A673 (cell line): ENCODE data around the gene ZDHHC8. TPM values are rescaled to one million over a fixed set of nuclear protein-coding genes. Genes with fewer than 3 reads are reported as not detected.

ENCODE experiments used
- BruUV-seq: library from RNA; stranded (reverse); fragments of 400-500 nt; replicated peaks from 2 replicates; lab custom pipeline; 2021; lab: Mats Ljungman, UMichigan
- CTCF ChIA-PET: fragments of 300-600 bp; sonication (Branson Sonifier 250); formaldehyde crosslinking; loops from one replicate; lab custom pipeline; 2022; ENCODE audit warnings: antibody characterized with exemption; lab: Charles Lee
- POLR2A ChIA-PET: fragments of 300-600 bp; sonication (Branson Sonifier 250); formaldehyde crosslinking; loops from one replicate; lab custom pipeline; 2022; ENCODE audit warnings: antibody characterized with exemption; ENCODE audit not compliant: low non-redundant PET; lab: Charles Lee
- DNase-seq: peaks from one replicate; pipeline ENCODE4 v3.0.0-alpha.2; 2015; ENCODE audit warnings: low spot score
- H3K27ac ChIP-seq: fragments of 200-600 bp; sonication (generic); 2 replicates; pipeline ENCODE4 v1.5.1; 2016; ENCODE audit warnings: mixed run types, low read depth, mild to moderate bottlenecking, mixed read lengths, antibody characterized with exemption, low read length; ENCODE audit not compliant: poor library complexity, severe bottlenecking
- H3K27me3 ChIP-seq: fragments of 200-600 bp; sonication (generic); replicated peaks from 2 replicates; pipeline ENCODE4 v1.6.1; 2017; ENCODE audit warnings: mixed run types, low read depth, mild to moderate bottlenecking, mixed read lengths, antibody characterized with exemption, low read length; ENCODE audit not compliant: insufficient read depth, poor library complexity
- H3K36me3 ChIP-seq: fragments of 200-600 bp; sonication (generic); 2 replicates; pipeline ENCODE4 v1.6.1; 2016; ENCODE audit warnings: mixed run types, mild to moderate bottlenecking, mixed read lengths, antibody characterized with exemption, low read length; ENCODE audit not compliant: insufficient read depth, poor library complexity, severe bottlenecking
- H3K4me1 ChIP-seq: fragments of 200-600 bp; sonication (generic); 2 replicates; pipeline ENCODE4 v1.6.1; 2017; ENCODE audit warnings: mixed run types, mild to moderate bottlenecking, mixed read lengths, antibody characterized with exemption, low read length; ENCODE audit not compliant: insufficient read depth, poor library complexity, severe bottlenecking
- H3K4me3 ChIP-seq: fragments of 200-600 bp; sonication (generic); 2 replicates; pipeline ENCODE4 v1.5.1; 2016; ENCODE audit warnings: low read depth, mixed run types, mild to moderate bottlenecking, mixed read lengths, low read length; ENCODE audit not compliant: poor library complexity, severe bottlenecking
- H3K9me3 ChIP-seq: fragments of 200-600 bp; sonication (generic); 2 replicates; pipeline ENCODE4 v1.6.1; 2016; ENCODE audit warnings: mixed run types, low read depth, mild to moderate bottlenecking, mixed read lengths, antibody characterized with exemption, low read length; ENCODE audit not compliant: poor library complexity, severe bottlenecking
- EZH2 ChIP-seq: fragments of 200-600 bp; sonication (generic); IDR thresholded peaks from 2 replicates; pipeline ENCODE4 v1.6.1; 2017; ENCODE audit warnings: borderline replicate concordance, low read depth, mild to moderate bottlenecking, mixed read lengths, antibody characterized with exemption, low read length; ENCODE audit not compliant: poor library complexity, severe bottlenecking
- intact Hi-C: fragments of 100-400 bp; cut with micrococcal nuclease; formaldehyde crosslinking; loops from one replicate; pipeline ENCODE4 v1.10.0; 2022; ENCODE audit not compliant: unreplicated experiment
- total RNA-seq: library from RNA; stranded (reverse); gene quantifications from 2 replicates; pipeline ENCODE4 v1.2.3, GENCODE V29; 2021
- TF ChIP-seq, protein P1 (sequence below): fragments of 300-800, 200-600 bp; sonication (generic); conservative IDR thresholded peaks from 2 replicates; pipeline ENCODE4 v1.5.1; 2017; ENCODE audit warnings: low read depth, mild to moderate bottlenecking, antibody characterized with exemption, low read length, moderate library complexity, mixed read lengths

Gene ZDHHC8
- total RNA-seq, 1 experiment from 2014 or later = 58.8 TPM

DNA sequence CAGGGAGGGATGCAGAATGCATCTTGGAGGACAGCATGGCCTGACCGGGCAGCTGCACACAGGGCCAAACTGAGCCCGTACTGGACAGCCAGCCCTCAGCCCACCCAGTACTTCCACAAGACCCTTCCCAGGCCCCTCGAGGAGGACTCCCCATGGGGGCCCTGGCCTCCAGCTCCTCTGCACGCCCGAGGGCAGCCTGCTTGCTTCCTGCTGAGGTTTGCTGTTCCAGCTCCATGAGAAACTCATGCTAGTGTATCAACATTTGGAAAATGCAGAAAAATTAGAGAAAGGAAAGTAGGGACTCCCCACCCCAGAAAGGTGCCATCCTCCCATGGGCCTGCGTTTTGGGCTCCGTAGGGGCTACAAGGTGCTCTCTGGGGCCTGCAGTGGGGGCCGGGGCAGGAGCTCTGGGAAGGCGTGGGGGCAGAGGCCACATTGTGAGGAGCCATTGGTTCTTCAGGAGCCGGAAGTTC lies 40.6 kb downstream of the ZDHHC8 start:
- H3K27me3 ChIP-seq = no peaks in the 10 kb centered on the region
- intact Hi-C loops = no loop called here
- ChIA-PET CTCF (no interaction called here), POLR2A (no interaction called here)
- H3K27ac ChIP-seq = no peak overlapping the region
- no peaks in the 10 kb centered on the region for H3K36me3 ChIP-seq
- H3K4me1 ChIP-seq = no peaks in the 10 kb centered on the region
- no peak for TF ChIP-seq EZH2
- TF ChIP-seq, protein P1, sequence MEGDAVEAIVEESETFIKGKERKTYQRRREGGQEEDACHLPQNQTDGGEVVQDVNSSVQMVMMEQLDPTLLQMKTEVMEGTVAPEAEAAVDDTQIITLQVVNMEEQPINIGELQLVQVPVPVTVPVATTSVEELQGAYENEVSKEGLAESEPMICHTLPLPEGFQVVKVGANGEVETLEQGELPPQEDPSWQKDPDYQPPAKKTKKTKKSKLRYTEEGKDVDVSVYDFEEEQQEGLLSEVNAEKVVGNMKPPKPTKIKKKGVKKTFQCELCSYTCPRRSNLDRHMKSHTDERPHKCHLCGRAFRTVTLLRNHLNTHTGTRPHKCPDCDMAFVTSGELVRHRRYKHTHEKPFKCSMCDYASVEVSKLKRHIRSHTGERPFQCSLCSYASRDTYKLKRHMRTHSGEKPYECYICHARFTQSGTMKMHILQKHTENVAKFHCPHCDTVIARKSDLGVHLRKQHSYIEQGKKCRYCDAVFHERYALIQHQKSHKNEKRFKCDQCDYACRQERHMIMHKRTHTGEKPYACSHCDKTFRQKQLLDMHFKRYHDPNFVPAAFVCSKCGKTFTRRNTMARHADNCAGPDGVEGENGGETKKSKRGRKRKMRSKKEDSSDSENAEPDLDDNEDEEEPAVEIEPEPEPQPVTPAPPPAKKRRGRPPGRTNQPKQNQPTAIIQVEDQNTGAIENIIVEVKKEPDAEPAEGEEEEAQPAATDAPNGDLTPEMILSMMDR = no peak
- BruUV-seq = no TSS peak
- no peaks in the 10 kb centered on the region for H3K9me3 ChIP-seq
- H3K4me3 ChIP-seq = no peak overlapping the region
- no peak for DNase-seq

DNA sequence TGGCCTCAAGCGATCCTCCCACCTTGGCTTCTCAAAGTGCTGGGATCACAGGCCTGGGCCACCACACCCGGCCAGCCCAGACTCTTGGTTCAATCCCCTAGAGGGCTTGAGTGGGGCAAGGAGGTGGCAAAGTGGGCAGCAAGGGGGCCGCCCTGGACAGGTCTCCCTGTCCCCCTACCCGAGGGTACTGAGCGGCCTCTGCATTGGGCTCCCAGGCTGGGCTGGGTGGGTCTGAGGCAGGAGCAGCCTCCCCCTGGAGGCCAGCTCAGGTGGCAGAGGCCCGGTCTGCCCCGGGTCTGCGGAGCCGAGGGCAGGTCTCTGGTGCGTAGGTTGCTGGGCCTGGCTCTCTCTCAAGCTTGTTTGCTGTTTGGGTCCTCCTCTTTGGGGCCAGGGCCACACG lies 41.6 kb downstream of the ZDHHC8 start:
- Histone ChIP-seq H3K9me3 (no peaks in the 10 kb centered on the region), H3K36me3 (no peaks in the 10 kb centered on the region), H3K27ac (no peak overlapping the region), H3K27me3 (no peaks in the 10 kb centered on the region), H3K4me3 (no peak overlapping the region), H3K4me1 (no peaks in the 10 kb centered on the region)
- no peak for TF ChIP-seq EZH2
- TF ChIP-seq, protein P1 = no peak
- intact Hi-C loops = no loop called here
- CTCF ChIA-PET = no interaction called here
- no peak for DNase-seq
- no TSS peak for BruUV-seq
- POLR2A ChIA-PET = no interaction called here

DNA sequence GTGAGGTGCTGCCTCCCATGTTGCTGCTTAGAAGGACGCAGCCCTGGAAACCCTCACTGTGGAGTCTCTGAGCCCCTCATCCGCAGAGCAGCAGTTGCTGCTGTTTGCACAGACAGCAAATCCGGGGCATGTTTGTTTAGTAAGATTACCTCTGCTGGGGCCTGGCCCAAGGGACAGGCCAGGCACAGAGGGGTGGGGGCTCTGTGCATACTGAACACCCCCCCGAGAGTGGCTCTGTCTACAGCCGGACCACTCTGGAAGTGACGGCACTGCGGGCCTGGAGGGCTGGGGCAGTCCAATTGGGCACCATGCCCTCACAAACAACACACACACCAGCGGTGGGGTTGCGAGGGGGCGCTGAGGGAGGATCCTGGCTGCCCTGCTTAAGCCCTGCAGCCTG lies 42.2 kb downstream of the ZDHHC8 start:
- CTCF ChIA-PET = no interaction called here
- Histone ChIP-seq H3K9me3 (no peaks in the 10 kb centered on the region), H3K4me1 (no peaks in the 10 kb centered on the region), H3K27me3 (no peaks in the 10 kb centered on the region), H3K4me3 (no peak overlapping the region), H3K36me3 (no peaks in the 10 kb centered on the region), H3K27ac (no peak overlapping the region)
- intact Hi-C loops = no loop called here
- POLR2A ChIA-PET = no interaction called here
- no peak for TF ChIP-seq EZH2
- TF ChIP-seq, protein P1 = no peak
- DNase-seq = no peak
- BruUV-seq = no TSS peak
